DND-41 (cell line): Measurements from ENCODE around the gene MAML3.

ENCODE experiments used
- CTCF ChIP-seq: IDR thresholded peaks from 2 replicates; pipeline ENCODE4 v1.5.1; 2012; ENCODE audit warnings: borderline replicate concordance, low read length, moderate library complexity, mild to moderate bottlenecking; ENCODE audit not compliant: poor library complexity, severe bottlenecking; ENCODE audit errors: extremely low read depth
- EZH2 ChIP-seq: IDR thresholded peaks from 3 replicates; pipeline ENCODE4 v1.6.1; 2012; ENCODE audit warnings: borderline replicate concordance, low read depth, mild to moderate bottlenecking, moderate library complexity, low read length, inconsistent platforms; ENCODE audit not compliant: severe bottlenecking

DNA sequence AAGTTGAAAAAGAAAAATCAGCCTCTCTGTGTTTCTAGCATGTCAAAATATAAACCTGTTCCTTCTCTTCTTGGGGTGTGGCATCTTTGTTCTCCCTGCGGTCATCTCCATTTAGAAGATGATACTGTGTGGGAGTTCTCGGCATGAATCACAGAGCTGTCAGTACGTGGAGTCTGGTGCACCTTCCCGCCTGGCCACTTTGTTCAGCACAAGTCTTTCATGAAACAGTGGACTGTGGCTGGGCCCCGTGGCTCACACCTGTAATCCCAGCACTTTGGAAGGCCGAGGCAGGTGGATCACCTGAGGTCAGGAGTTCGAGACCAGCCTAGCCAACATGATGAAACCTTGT is 166.5 kb downstream of the MAML3 start:
- TF ChIP-seq CTCF = no peak
- no peak for TF ChIP-seq EZH2
